H4 (cell line): ENCODE data around the gene MAML1. TPM values are rescaled to one million over a fixed set of nuclear protein-coding genes. Genes with fewer than 3 reads are reported as not detected.
"Not testable (repeated sequence)": the region's sequence is repeated elsewhere in the genome, so short reads cannot be mapped to it uniquely, and the experiment has no call there.

Source experiments
- DNase-seq: peaks from one replicate; pipeline ENCODE4 v3.0.0-alpha.2; 2015; ENCODE audit warnings: low spot score
- total RNA-seq: library from RNA; depleted of rRNA; stranded (reverse); fragments of >200 nt; shearing (Covaris generic); gene quantifications from 2 replicates; pipeline ENCODE4 v1.2.3, GENCODE V29; 2014

Gene MAML1
- total RNA-seq, 1 experiment from 2014 or later = 11.9 TPM

- DNase-seq = no peak
Measured at GRCh38 chr5:179733772-179734126, 1.1 kb downstream of the MAML1 start.

GRCh38 chr5:179734536-179735164 is 2.0 kb downstream of the MAML1 start:
- DNase-seq = no peak

- no peak for DNase-seq
Measured at GRCh38 chr5:179738742-179739141, 6.1 kb downstream of the MAML1 start.

GRCh38 chr5:179744106-179744505 is 11.5 kb downstream of the MAML1 start:
- DNase-seq = not testable (repeated sequence)

GRCh38 chr5:179746872-179747271 is 14.2 kb downstream of the MAML1 start:
- no peak for DNase-seq

- DNase-seq = no peak
Measured at GRCh38 chr5:179747811-179748210, 15.2 kb downstream of the MAML1 start.

- DNase-seq = no peak
Measured at GRCh38 chr5:179749857-179750508, 17.4 kb downstream of the MAML1 start.

GRCh38 chr5:179753971-179754370 is 21.3 kb downstream of the MAML1 start:
- no peak for DNase-seq

GRCh38 chr5:179755022-179755421 is 22.4 kb downstream of the MAML1 start:
- DNase-seq = no peak

- DNase-seq = no peak
Measured at GRCh38 chr5:179758955-179759354, 26.3 kb downstream of the MAML1 start.

GRCh38 chr5:179759581-179760551 is 27.2 kb downstream of the MAML1 start:
- DNase-seq = no peak

- DNase-seq = no peak
Measured at GRCh38 chr5:179762079-179762780, 29.6 kb downstream of the MAML1 start.

GRCh38 chr5:179762781-179763176 is 30.2 kb downstream of the MAML1 start:
- DNase-seq = no peak

GRCh38 chr5:179763215-179763945 is 30.8 kb downstream of the MAML1 start:
- DNase-seq = peak; percentile 92

GRCh38 chr5:179764056-179764455 is 31.4 kb downstream of the MAML1 start:
- DNase-seq = no peak

- peak; percentile 63 for DNase-seq
Measured at GRCh38 chr5:179765400-179765799, 32.8 kb downstream of the MAML1 start.

GRCh38 chr5:179766021-179766725 is 33.6 kb downstream of the MAML1 start:
- DNase-seq = no peak

GRCh38 chr5:179766726-179767455 is 34.3 kb downstream of the MAML1 start:
- no peak for DNase-seq

GRCh38 chr5:179767496-179768100 is 35.0 kb downstream of the MAML1 start:
- DNase-seq = no peak
